ENCODE measurements around the gene BANF1.
"Not testable (repeated sequence)": the region's sequence is repeated elsewhere in the genome, so short reads cannot be mapped to it uniquely, and the experiment has no call there.

The BANF1 gene

DNA sequence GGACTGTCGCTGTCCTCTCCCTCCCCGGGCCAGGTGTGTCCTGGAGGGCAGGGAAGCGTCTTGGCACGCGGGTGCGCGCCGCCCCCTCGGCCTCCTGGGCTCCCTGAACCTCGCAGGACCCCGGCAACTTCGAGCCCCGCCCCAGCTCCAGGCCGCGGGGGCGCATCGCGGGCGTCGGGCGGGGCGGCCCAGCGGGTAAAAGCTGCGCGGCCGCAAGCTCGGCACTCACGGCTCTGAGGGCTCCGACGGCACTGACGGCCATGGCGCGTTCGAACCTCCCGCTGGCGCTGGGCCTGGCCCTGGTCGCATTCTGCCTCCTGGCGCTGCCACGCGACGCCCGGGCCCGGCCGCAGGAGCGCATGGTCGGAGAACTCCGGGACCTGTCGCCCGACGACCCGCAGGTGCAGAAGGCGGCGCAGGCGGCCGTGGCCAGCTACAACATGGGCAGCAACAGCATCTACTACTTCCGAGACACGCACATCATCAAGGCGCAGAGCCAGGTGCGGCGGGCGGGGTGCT is 9.5 kb downstream of the BANF1 start, which contains the start of gene CST6:
Gene CST6, plus strand, starts transcription at position 224 of the 519 bp plus-strand sequence. Its CDS starts 37 bp downstream, at position 261.
- no peak for DNase-seq

DNA sequence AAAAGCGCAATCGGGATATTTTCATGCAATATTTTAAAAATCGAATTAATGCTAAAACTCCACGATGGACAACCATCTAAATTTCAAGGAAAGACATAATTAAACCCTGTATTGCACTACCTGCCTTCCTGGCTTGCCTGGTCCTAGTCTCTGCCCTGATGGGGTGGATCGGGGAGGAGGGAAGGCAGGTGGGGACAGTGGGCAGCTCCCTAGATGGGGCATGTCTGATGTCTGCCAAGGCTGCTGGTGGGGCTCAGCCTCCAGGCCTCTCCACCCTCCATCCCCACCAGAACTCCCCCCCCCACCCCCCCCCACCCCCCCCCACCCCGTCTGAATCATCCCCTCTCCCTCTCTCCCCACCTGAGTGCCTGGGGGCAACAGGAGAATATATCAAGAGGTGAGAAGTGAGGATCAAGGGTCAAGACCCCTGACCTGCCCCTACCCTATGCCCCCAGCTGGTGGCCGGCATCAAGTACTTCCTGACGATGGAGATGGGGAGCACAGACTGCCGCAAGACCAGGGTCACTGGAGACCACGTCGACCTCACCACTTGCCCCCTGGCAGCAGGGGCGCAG is 10.2 kb downstream of the BANF1 start:
- DNase-seq, result no peak

DNA sequence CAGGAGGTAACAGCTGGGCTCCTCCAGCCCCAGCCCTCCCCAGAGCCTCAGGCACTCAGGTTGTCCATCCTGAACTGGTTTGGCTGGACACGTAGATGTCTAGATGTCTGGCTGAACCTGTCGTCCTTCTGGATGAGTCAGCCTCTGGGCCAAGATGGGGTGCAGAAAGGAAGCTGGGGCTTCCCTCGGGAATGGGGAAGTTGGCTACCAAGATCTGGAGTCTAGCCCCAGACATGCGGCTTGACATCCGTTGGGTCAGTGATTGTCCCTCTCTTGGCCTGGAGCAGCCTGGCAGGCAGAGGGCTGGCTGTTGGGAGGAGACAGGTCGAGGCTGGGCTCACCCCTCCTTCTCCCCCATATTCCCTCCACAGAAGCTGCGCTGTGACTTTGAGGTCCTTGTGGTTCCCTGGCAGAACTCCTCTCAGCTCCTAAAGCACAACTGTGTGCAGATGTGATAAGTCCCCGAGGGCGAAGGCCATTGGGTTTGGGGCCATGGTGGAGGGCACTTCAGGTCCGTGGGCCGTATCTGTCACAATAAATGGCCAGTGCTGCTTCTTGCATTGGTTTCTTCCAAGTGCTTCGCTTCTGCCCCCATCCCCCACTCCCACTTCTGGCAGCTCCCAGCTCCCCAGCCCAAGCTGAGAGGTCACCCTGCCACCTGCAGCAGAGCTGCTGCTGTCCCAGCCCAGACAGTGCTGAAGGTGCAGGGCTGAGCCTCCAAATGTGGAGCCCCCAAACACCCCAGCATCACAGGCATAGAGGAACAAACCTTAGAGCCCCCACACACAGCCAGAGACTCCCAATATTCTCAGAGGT is 10.9 kb downstream of the BANF1 start:
- no peak for DNase-seq

DNA sequence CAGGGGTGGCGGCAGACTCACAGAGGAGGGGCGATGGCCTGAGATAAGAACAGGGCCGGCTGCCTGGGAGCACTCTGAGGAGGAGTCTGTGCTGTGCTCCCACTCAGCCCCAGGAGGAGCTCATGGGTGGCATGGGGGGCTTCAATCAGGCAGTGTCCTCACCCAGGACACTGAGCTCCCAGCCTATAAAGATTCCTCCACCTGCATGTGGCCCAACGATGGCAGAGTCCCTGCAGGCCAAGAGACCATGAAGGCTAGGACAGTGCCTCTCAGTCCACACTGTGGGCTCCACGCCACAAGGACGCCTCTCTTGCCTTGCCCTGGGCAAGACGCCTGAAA is 11.4 kb downstream of the BANF1 start:
- no peak for DNase-seq

DNA sequence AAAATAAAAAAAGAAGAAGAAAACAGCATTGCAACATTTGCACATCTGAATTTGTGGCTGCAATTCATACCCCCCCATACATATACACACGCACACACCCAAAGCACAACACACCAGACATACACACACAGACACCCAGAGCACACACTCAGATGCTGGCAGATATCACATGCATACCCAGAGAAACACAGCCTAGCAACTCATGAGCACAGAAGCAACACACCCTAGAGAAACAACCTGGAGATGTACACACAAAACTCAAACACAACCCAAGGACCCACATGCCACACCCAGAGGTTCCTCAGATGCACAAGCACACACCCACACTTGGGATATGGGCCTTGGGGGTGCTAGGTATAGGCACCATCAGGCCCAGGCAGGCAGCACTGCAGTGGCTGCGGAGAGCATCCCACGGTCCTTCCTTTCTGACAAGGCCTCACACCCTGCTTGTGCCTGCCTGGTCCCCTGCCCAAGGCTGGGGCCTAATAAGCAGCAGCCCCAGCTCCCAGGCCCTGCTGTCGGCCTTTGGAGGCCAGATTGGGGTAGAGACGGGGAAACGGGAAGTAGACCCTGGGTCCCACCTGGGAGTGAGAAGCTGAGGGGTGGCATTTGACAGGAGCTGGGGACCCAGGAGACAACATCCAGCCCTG is 12.6 kb downstream of the BANF1 start:
- DNase-seq, result no peak

DNA sequence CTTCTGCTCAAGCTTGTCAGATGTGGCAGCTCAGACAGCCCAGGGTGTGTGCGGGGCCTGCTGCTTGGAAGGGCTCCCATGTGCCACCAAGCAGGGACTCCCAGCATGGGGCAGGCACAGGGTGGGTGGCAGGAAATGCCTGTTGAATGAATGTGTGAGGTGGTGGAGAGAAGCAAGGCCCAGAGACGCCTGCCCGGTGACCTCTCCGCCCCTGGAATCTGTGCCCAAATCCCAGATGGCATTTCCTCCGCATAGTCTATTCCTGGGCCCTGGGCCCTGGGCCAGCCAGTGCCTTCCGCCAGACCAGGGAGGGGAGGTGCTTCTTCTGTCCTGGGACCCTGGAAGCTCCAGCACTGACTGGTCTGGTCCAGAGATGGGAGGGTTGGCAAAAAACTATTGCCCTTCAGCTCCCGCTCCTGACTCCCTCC is 13.2 kb downstream of the BANF1 start:
- DNase-seq, result no peak

DNA sequence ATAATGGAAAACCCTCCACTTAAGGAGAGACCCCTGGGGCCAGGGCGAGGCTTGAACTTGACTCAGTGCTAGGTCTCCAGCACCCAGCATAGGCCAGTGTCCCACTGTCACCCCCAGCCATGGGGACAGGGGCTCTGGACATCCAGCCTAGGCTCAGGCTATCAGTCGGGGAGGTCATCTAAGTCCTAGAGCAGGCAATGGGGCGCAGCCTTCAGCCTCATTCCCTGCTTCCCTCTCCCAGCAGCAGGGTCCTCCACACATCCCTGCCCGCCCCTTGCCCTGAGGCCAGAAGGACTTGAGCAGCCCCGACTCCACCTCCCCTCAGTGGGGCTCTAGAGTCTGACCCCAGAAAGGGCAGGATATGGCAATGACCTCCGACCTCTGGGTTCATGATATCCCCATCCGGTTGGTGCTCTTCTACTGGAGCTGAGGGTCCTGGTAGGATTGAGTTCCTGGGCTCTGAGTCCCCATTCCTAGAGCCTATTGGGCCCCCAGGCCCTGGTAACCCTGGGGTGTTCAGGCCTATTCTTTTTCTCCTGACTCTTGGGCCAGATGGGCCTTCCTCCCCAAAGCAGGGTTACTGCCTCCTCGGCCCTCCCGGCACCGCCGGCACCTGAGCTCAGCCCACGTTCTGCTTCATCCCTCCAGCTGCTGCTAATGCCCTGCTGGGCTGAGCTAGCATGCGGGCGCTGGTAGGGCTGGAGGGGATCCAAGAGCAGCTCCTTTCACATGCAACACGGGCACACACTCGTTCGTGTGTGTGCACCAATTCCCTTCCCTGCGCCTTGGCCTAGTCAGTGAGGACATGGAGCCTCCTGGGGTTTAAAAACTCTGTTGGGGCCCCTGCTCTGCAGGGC is 13.9 kb downstream of the BANF1 start:
- no peak for DNase-seq

DNA sequence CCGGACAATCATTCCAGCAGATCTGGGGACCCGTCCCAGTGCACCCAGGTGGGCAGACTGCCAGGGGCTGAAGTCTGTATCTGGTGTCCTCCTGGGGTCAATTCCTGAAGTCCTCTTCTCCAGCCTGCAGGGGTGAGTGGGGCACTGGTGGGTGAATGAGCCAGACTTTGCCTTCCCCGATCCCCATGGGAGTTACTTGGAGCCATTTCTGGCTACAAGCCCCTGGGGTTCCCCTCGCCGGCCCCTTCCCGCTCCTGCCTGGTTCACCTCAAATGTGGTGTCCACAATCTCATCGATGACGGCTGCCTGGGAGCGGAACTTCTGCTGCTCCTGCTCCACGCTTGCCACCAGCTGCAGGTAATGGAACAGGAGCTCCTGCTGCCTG is 14.5 kb downstream of the BANF1 start:
- no peak for DNase-seq

DNA sequence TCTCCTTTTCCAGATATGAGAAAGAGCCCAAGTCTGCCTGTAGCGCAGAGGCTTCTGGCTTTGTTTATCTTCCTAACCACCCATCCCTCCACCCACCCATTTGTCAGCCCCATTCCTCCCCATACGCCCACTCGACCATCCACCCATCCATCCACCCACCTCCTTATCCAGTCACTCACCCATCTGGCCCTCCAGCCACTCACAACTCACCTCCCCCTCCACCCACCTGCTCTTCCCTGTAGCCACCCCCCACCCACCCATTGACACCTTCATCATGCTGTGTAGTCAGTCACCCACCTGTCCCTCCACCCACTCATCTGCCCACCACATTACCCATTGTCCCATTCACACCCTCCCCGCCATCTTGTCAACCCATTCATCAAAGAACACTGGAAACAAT is 15.0 kb downstream of the BANF1 start:
- DNase-seq, result peak in 1 of 2 experiments; percentile 86

DNA sequence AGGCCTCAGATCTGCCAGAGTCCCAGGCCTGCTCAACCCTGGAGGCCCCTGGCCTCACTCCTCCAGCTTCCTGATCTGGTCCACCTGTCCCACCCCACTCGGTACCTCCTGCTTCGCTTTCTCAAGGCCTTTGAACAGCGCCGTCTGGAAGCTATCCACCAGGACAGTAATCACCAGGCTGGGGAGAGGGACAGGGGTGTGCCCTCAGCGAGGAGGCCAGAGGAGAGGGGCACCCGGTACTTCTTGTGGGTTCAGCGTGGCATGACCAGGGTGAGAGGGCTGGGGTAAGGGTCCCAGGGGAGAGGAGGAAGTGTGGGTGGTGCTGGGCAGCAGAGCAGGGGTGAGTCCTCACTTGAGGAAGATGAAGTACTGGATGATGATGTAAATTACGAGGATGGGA is 17.9 kb downstream of the BANF1 start:
- no peak for DNase-seq

DNA sequence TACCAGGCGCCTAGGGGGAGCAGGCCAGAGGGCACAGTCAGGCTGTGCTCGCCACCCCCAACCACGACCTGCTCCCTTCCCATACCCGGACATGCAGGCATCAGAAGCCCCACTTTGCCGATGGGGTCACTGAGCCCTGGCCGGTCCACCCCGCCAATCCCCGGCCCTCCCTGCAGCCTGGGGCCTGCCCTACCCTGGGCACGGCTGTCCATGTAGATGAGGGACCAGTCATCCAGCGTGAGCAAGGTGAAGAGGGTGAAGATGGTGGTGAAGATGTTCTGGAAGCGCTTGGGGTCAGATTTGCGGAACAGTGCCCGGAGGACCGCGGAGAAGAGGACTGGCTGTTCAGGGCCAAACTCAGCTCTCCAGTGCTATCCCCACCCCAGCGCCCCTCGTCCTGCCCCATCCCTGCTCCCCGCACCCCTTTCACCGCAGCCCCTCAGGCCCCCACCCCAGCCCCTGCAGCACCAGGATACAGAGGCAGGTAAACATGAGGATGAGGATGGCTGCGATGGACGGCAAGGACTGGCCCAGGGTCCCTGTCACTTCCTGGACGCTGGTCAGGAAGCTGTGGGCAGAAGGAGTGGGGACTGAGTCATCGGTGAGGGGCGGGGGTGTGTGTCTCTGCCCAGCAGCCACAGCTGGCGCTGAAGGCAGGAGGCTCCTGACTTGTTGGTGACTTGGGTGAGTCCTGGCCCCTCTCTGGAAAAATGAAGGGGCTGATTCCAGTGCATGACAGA is 18.5 kb downstream of the BANF1 start:
- peak in 1 of 2 experiments; percentile 18 for DNase-seq

DNA sequence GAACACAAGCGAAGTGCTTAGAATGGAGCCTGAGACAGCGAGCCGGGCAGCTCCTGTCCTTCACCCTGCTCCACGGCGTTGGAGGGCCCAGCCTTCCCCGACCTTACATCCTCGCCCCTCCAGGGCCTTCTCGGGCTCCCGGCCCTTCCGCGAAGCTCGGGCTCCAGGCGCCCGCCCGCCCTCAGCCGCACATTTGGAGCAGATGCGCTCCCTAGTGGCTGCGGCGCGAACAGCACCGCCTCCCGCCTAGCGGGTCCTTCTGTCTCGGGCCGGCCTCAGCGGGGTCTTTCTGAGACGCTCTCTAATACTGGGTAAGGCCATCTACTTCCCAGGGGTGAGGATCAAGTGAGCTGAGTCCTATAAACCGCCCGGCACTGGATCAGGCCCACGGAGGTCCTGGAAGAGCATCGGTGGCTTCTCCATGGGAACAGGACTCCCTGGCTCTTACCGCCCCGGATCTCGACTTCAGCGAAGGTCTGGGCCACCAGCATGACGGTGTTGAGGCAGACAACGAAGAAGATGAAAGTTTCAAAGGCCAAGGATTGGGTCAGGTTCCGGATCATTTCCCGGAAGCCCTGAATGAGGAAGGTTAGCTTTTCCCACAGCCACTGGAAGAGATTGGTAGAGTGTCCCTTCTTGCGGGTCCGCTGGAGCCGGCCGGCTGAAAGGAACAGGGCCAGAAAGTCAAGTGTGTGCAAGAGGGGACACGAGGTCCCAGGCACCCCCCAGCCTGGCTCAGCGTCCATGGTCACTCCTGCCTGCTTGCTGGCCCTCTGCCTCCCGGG is 20.3 kb downstream of the BANF1 start:
- DNase-seq, result peak; percentile 60 to 81

DNA sequence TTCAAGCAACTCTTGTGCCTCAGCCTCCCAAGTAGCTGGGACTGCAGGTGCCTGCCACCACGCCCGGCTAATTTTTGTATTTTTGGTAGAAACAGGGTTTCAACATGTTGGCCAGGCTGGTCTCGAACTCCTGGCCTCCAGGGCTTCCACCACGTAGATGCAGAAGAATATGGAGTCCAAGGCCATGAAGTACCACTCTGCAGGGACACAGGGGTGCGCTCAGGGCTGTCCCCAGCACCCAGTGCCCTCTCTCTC is 20.8 kb downstream of the BANF1 start:
- not testable (repeated sequence) for DNase-seq

DNA sequence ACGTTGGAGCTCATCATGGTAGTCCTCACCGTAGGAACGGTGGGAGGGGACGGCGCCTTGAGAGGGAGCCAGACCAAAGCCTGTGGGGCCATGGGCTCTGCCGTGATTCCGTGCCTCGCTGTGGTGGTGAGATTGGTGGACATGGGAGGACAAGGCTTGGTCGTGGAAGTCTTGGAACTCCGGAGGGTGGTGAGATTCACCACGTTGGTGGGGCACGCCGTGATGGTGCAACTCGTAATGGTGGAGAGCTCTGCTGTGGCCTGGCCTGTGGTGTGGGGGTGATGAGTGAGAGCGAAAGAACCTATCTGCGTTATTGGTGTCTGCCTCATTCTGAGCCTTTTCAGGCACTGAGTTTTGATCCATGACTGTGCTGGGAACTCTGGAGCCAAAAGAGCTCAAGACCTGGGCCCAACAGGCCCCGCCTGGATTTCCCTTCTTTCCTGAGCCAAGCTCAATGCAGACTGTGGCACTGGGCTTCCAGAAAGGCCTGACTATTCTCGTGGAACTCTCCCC is 23.8 kb downstream of the BANF1 start, which contains the start of gene CATSPER1:
Gene CATSPER1, minus strand, starts transcription at position 463 of the 513 bp plus-strand sequence. Its CDS starts 100 bp downstream, at position 363.
- DNase-seq, result no peak

DNA sequence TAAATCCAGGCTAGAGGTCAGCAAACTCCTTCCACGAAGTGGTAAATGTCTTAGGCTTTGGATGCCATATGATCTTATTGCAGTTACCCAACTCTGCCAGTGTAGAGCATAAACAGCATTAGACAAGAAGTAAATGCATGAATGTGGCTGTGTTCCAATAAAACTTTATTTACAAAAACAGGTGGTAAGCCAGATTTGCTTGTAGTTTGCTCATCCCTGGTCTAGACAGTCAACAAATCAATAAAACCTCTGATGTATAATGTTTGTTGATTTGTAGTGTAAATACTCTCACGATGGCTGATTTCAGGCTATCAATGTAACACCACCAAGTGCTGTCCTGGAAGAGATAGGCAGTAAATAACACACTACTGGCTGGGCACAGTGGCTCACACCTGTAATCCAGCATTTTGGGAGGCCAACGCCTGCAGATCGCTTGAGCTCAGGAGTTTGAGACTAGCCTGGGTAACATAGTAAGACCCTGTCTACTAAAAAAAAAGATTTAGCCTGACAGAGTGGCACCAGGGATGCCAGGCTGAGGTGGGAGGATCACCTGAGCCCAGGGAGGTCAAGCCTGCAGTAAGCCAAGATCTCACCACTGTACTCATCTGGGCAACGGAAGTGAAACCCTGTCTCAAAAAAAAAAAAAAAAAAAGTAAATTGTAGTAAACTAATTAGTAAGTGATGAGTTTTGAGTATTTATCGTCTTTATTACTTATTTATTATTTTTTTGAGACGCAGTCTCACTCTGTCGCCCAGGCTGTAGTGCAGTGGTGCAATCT is 30.8 kb downstream of the BANF1 start:
- no peak for DNase-seq

DNA sequence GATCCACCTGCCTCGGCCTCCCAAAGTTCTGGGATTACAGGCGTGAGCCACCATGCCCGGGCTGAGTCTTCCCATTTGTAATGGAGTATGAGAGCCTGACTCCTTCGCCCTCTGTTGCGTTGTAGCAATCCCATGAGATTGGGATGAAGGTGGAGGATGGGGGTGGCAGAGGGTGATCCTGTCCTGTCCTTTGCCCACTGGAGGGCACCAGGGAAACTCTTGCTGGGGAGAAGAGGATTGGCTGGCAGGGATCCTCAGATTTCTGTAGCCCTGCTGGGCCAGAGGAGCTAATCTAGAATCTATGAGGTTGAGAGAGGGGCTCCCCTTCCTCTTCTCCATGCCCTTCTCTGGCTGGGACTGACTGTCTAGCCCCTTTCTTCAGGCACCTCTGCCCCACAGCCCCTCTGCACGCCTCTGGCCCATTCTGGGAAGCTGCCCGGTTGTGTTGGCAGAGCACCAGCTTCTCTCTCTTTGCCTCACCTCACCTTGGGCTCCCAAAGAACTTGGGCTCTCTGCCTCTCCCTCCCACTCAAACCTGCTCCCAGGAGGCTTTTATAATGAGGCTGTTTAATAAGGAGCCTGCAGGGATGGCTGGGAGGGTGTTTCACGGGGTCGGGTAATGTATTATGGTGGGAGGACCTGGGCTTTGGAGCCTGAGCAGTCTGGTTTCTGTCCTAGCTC is 33.5 kb downstream of the BANF1 start:
- DNase-seq, result no peak

DNA sequence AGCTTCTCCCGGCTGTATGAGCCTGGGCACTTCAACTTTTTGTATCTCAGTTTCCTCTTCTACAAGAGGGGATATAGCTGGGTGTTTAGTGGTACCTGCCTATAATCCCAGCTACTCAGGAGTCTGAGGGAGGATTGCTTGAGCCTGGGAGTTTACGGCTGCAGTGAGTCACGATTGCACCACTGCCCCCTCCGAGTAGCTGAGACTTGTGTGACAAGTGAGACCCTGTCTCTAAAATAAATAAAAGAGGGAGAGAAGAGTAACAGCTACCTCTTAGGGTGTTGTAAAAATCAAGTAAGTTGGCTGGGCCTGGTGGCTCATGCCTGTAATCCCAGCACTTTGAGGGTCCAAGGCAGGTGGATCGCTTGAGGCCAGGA is 34.0 kb downstream of the BANF1 start:
- DNase-seq, result no peak

DNA sequence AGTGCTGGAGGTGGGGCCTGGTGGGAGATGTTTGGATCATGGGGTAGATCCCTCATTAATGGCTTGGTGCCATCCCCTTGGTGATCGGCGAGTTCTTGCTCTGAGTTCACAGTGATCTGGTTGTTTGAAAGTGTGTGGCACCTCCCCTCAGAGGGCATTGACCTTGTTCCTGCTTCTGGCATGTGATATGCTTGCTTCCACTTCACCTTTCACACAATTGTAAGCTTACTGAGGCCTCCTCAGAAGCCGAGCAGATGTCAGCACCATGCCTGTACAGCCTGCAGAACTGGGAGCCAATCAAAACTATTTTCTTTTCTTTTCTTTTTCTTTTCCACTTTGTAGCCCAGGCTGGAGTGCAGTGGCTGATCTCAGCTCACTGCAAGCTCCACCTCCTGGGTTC is 35.0 kb downstream of the BANF1 start:
- DNase-seq, result no peak

DNA sequence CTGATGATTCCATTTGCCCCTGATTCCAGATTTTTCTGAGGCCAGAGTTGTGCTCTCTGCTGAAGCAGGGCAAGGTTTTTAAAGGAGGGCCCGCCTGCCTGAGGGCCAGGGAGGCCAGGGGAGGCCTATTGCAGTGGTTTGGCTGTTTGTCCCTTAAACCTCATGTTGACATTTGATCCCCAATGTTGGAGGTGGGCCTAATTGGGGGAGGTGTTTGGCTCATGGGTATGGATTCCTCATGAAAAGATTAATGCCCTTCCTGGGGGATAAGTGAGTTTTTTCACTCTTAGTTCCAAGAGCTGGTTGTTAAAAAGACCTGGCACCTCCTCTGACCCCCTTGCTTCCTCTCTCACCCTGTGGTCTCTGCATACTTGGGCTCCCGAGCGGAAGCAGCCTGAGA is 37.5 kb downstream of the BANF1 start:
- DNase-seq, result no peak
